HFF-Myc (cell line): ENCODE data around the gene ABHD12.

ENCODE experiments used
- DNase-seq: peaks from one replicate; pipeline ENCODE4 v3.0.0-alpha.2; 2011; ENCODE audit warnings: low read depth; ENCODE audit errors: extremely low read depth
- H3K4me3 ChIP-seq: replicated peaks from 2 replicates; pipeline ENCODE4 v1.5.1; 2011; ENCODE audit warnings: low read depth, mild to moderate bottlenecking, control low read depth, low read length
- TF ChIP-seq, protein P1 (sequence below): IDR thresholded peaks from 2 replicates; pipeline ENCODE4 v1.5.1; 2012; ENCODE audit warnings: mild to moderate bottlenecking, low read depth, low read length, control low read depth; ENCODE audit errors: missing control alignments

The ABHD12 gene

DNA sequence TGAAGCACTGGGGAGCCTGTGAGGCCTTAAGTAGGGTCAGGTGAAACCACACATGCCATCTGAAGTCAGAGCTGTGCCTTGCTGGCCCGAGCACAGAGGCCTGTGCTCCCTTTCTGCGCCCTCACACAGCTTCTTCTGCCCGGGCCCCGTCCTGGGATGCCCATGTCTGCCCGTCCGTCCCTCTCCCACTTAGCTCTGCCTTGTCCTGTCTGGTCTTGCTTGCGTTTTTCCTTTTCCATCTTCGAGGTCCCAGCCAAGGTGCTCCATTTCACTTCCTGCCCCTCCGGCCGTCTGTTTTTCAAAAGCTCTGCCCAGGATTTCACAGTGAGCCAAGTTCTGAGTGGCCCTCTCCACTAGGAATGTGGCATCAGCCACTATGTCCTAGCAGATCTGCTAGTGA is 97.1 kb downstream of the ABHD12 start:
- H3K4me3 ChIP-seq: no peak overlapping the region
- DNase-seq: no peak
- TF ChIP-seq, protein P1, sequence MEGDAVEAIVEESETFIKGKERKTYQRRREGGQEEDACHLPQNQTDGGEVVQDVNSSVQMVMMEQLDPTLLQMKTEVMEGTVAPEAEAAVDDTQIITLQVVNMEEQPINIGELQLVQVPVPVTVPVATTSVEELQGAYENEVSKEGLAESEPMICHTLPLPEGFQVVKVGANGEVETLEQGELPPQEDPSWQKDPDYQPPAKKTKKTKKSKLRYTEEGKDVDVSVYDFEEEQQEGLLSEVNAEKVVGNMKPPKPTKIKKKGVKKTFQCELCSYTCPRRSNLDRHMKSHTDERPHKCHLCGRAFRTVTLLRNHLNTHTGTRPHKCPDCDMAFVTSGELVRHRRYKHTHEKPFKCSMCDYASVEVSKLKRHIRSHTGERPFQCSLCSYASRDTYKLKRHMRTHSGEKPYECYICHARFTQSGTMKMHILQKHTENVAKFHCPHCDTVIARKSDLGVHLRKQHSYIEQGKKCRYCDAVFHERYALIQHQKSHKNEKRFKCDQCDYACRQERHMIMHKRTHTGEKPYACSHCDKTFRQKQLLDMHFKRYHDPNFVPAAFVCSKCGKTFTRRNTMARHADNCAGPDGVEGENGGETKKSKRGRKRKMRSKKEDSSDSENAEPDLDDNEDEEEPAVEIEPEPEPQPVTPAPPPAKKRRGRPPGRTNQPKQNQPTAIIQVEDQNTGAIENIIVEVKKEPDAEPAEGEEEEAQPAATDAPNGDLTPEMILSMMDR: no peak

DNA sequence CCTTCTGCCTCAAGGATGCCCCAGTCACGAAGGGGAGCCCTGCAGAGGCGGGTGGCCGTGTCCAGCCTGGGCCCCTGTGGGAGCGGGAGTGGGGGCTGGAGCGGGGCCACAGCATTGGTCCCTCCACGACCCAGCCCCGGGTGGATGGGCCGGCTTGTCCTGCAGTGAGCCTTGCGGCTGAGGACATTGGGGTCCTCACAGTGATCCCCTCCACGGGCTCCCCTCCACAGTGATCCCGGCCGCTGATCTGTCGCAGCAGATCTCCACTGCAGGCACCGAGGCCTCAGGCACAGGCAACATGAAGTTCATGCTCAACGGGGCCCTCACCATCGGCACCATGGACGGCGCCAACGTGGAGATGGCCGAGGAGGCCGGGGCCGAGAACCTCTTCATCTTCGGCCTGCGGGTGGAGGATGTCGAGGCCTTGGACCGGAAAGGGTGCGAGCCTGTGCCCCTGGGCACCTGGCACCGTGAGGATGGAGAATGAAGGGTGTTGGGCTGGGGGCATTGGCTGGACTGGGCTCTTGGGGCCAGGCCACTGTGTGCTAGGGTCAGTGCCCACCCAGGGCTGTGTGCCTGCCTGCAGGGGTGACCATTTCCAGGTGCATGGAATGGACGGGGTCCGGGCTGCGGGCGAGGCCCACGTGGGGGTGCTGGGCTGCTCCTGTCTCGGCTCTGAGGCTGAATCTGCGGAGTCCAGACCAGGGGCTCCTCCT is 98.3 kb downstream of the ABHD12 start:
- TF ChIP-seq, protein P1: no peak
- DNase-seq: no peak
- no peak overlapping the region for H3K4me3 ChIP-seq

DNA sequence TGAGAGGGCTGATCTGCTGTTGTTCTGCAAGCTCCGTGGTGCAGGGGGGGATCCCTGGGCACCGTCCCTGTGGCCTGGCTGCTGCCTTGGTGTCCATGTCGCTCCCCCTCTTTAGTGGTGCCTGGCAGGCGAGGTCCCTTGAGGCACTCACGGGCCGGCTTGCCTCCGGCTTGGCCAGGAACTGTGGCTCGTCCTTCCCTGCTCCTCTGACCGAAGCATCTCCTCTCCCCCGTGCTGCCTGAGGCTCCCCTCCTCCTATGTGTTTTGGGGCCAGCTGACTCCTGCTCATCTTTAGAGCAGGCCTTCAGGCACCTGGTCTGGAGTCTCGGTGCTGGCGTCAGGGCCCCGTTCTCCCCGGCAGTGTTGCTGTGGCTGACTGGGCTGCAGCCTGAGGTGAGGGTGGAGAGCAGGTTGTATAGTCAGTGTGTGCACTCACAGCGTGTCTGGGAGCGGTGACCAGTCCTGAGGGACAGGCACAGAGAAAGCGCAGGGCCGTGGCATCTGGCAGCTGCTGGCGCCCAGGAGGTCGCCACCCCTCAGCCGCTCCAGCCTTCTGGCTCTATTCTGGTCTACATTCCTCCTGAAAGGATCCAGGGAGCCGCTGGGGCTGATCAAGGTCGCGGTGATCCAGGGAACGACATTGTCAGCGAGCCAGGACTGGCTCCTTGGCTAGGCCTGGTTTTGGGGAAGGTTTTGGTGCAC is 99.1 kb downstream of the ABHD12 start:
- no peak for DNase-seq
- TF ChIP-seq, protein P1: no peak

DNA sequence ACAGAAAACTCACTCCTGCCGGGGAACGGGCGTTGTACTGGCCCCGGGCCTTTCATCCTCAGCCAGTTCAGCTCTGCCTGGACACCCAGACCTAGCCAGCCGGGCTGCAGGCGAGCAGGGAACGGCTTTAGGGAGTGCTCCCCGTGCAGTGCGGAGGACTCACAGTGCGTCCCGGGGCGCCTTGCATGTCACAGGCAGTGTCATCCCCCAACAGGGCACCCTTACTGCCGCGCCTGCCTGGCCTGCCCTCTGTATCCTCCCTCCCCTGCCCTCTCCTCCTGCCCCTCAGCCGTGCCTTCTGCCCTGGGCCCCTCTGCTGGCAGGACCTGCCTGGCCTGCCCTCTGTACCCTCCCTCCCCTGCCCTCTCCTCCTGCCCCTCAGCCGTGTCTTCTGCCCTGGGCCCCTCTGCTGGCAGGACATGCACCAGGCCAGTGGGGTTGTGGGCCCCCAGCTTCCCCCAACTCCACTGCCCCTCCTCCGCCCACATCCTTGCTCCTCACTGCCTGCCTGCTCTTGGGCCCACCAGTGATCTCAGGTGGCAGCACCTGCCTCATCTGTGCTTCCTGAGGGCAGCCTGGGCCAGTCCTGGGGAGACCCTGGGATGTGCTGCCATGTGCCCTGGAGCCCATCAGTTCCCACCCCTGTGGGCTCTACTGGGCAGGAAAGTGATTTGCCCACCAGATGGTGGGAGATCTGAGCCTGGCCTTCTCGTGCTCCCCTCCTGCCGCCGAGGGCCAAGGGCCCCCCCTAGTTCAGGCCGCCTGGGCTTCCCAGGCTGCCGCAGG is 99.8 kb downstream of the ABHD12 start:
- TF ChIP-seq, protein P1: no peak
- DNase-seq: no peak
- H3K4me3 ChIP-seq: no peak overlapping the region

More for the DNA sequence above, 99.1 kb downstream of the ABHD12 start:
- H3K4me3 ChIP-seq: no peak overlapping the region

DNA sequence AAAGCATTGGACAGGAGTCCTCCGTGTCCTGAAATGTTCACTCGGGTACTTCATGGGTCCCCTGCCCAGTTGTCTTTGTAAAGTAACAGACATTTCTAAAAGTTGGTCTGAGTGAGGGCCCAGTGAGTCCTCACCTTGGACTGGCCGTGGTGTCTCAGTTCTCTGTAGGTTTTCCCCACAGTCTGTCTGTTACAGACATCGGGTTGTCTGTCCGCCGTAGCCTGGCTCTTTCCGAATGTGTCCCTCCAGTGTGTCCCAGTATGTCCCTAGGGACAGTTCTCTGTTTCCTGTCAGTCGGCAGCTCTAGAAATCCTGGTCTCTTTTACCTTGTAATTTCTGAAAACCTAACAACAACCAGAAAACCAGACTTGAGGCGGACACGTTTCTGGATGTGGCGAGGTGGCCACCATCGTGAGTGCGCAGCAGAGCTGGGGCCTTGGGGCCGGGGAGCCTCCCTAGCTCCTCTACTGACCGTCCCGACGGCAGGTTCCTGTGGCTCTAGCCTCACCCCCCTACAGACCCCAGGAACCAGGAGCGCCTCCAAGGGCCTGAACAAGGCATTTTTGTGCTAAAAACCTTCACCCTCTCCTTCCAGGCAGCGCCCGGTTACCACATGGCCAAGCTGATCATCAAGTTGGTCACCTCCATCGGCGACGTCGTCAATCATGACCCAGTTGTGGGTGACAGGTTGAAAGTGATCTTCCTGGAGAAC is 100.6 kb downstream of the ABHD12 start:
- no peak overlapping the region for H3K4me3 ChIP-seq
- TF ChIP-seq, protein P1: no peak
- no peak for DNase-seq
